Mucosa of rectum (tissue), 2 donors: Measurements from ENCODE around the gene GPR55.
A peak's percentile ranks its signal among the peaks of the same experiment; 100 is the strongest.

Source experiments
- H3K27ac ChIP-seq, 2 donors: one replicate each; pipeline ENCODE4 v1.7.0; 2013; ENCODE audit warnings: inconsistent platforms in 2 of 2, low read depth in 2 of 2, low read length in 2 of 2
- H3K27me3 ChIP-seq, 2 donors: one replicate each; pipeline ENCODE4 v1.7.0; 2013; ENCODE audit warnings: low read length in 2 of 2; ENCODE audit not compliant: control insufficient read depth in 2 of 2, insufficient read depth in 2 of 2
- H3K36me3 ChIP-seq, 2 donors: one replicate each; pipeline ENCODE4 v1.7.0; 2013; ENCODE audit warnings: low read length in 2 of 2; ENCODE audit not compliant: control insufficient read depth in 2 of 2, insufficient read depth in 2 of 2
- H3K4me1 ChIP-seq, 2 donors: one replicate each; pipeline ENCODE4 v1.7.0; 2013; ENCODE audit warnings: low read length in 2 of 2, mild to moderate bottlenecking in 1 of 2; ENCODE audit not compliant: control insufficient read depth in 2 of 2, insufficient read depth in 2 of 2
- H3K4me3 ChIP-seq, 2 donors: one replicate each; pipeline ENCODE4 v1.7.0; 2013; ENCODE audit warnings: low read length in 2 of 2
- H3K9ac ChIP-seq, 2 donors: one replicate each; pipeline ENCODE4 v1.7.0; 2013; ENCODE audit warnings: low read length in 2 of 2, low read depth in 1 of 2, mild to moderate bottlenecking in 1 of 2
- H3K9me3 ChIP-seq, 2 donors: one replicate each; pipeline ENCODE4 v1.7.0; 2013; ENCODE audit warnings: low read length in 2 of 2; ENCODE audit not compliant: control insufficient read depth in 2 of 2
- donor health status: healthy.
- donor health status: Normal muscosa, but diverticular disease.

The GPR55 gene

GRCh38 chr2:230873661-230874401, 51.2 kb downstream of the GPR55 start:
- Histone ChIP-seq H3K4me1 (peaks cover 91 to 97% of the 10 kb centered on the region in 2 donors), H3K9me3 (no peaks in the 10 kb centered on the region), H3K4me3 (peak overlapping the region in 1 of 2 donors; percentile 36), H3K27ac (peak overlapping the region; percentile 91 to 95), H3K9ac (peak overlapping the region; percentile 14 to 80), H3K36me3 (peaks cover 51 to 54% of the 10 kb centered on the region in 2 donors), H3K27me3 (no peaks in the 10 kb centered on the region)

GRCh38 chr2:230872968-230873660, 51.9 kb downstream of the GPR55 start:
- Histone ChIP-seq H3K27me3 (no peaks in the 10 kb centered on the region), H3K4me1 (peaks cover 92 to 97% of the 10 kb centered on the region in 2 donors), H3K9me3 (no peaks in the 10 kb centered on the region), H3K36me3 (peaks cover 45 to 58% of the 10 kb centered on the region in 2 donors), H3K4me3 (peak overlapping the region; percentile 20 to 36), H3K9ac (peak overlapping the region; percentile 60 to 80), H3K27ac (peak overlapping the region; percentile 91 to 95)

- Histone ChIP-seq H3K4me1 (peaks cover 92 to 96% of the 10 kb centered on the region in 2 donors), H3K4me3 (peak overlapping the region; percentile 2 to 20), H3K9ac (peak overlapping the region; percentile 60 to 80), H3K27me3 (no peaks in the 10 kb centered on the region), H3K9me3 (no peaks in the 10 kb centered on the region), H3K36me3 (peaks cover 38 to 50% of the 10 kb centered on the region in 2 donors), H3K27ac (peak overlapping the region; percentile 91 to 95)
Observed at GRCh38 chr2:230872151-230872967, 52.7 kb downstream of the GPR55 start.

GRCh38 chr2:230871361-230872150, 53.5 kb downstream of the GPR55 start:
- Histone ChIP-seq H3K9ac (peak overlapping the region; percentile 72 to 80), H3K4me1 (peaks cover 92 to 96% of the 10 kb centered on the region in 2 donors), H3K27ac (peak overlapping the region; percentile 91 to 95)

GRCh38 chr2:230870544-230871360, 54.3 kb downstream of the GPR55 start:
- H3K36me3 ChIP-seq = peaks cover 25 to 36% of the 10 kb centered on the region in 2 donors
- peak overlapping the region; percentile 91 to 95 for H3K27ac ChIP-seq
- no peaks in the 10 kb centered on the region for H3K9me3 ChIP-seq
- H3K4me1 ChIP-seq = peaks cover 94% of the 10 kb centered on the region in 2 donors
- no peaks in the 10 kb centered on the region for H3K27me3 ChIP-seq
- H3K4me3 ChIP-seq = peak overlapping the region; percentile 52 to 60
- peak overlapping the region; percentile 72 to 80 for H3K9ac ChIP-seq

More at GRCh38 chr2:230871361-230872150, 53.5 kb downstream of the GPR55 start:
- Histone ChIP-seq H3K27me3 (no peaks in the 10 kb centered on the region), H3K4me3 (peak overlapping the region; percentile 52 to 60), H3K36me3 (peaks cover 30 to 42% of the 10 kb centered on the region in 2 donors), H3K9me3 (no peaks in the 10 kb centered on the region)

- Histone ChIP-seq H3K4me3 (peak overlapping the region; percentile 52 to 60), H3K4me1 (peaks cover 87 to 88% of the 10 kb centered on the region in 2 donors), H3K9ac (peak overlapping the region; percentile 72 to 80), H3K27me3 (no peaks in the 10 kb centered on the region), H3K27ac (peak overlapping the region; percentile 91 to 95), H3K9me3 (no peaks in the 10 kb centered on the region), H3K36me3 (peaks cover 18 to 29% of the 10 kb centered on the region in 2 donors)
Observed at GRCh38 chr2:230869914-230870543, 55.0 kb downstream of the GPR55 start.

- peak overlapping the region; percentile 91 to 95 for H3K27ac ChIP-seq
- H3K9ac ChIP-seq = peak overlapping the region; percentile 72 to 80
- peaks cover 11 to 21% of the 10 kb centered on the region in 2 donors for H3K36me3 ChIP-seq
- no peaks in the 10 kb centered on the region for H3K9me3 ChIP-seq
- H3K4me3 ChIP-seq = peak overlapping the region; percentile 49 to 52
- H3K4me1 ChIP-seq = peaks cover 83% of the 10 kb centered on the region in 2 donors
- no peaks in the 10 kb centered on the region for H3K27me3 ChIP-seq
Observed at GRCh38 chr2:230868947-230869913, 55.8 kb downstream of the GPR55 start.
